Mesendoderm (in vitro differentiated cells): ENCODE measurements around the gene FHAD1.

Experiments used
- DNase-seq: peaks from one replicate; pipeline ENCODE4 v3.0.0; 2013
- H2AK5ac ChIP-seq: 2 replicates; pipeline ENCODE4 v1.6.1; 2013; ENCODE audit warnings: low read length, inconsistent platforms
- H2BK120ac ChIP-seq: 2 replicates; pipeline ENCODE4 v1.6.1; 2013; ENCODE audit warnings: low read depth, mild to moderate bottlenecking, low read length, moderate library complexity, mixed read lengths
- H2BK15ac ChIP-seq: replicated peaks from 2 replicates; pipeline ENCODE4 v1.6.1; 2013; ENCODE audit warnings: low read depth, mild to moderate bottlenecking, moderate library complexity
- H2BK5ac ChIP-seq: 2 replicates; pipeline ENCODE4 v1.6.1; 2013; ENCODE audit warnings: low read length, inconsistent platforms
- H3K18ac ChIP-seq: 2 replicates; pipeline ENCODE4 v1.6.1; 2013; ENCODE audit warnings: mild to moderate bottlenecking, low read length, mixed read lengths
- H3K23ac ChIP-seq: one replicate; pipeline ENCODE4 v1.6.1; 2013; ENCODE audit warnings: low read length
- H3K27ac ChIP-seq: 2 replicates; pipeline ENCODE4 v1.5.1; 2013; ENCODE audit warnings: low read depth, mild to moderate bottlenecking, inconsistent platforms, low read length, moderate library complexity
- H3K27me3 ChIP-seq: 2 replicates; pipeline ENCODE4 v1.6.1; 2013; ENCODE audit warnings: low read length, control low read depth, mild to moderate bottlenecking, inconsistent platforms; ENCODE audit not compliant: insufficient read depth, poor library complexity
- H3K36me3 ChIP-seq: 2 replicates; pipeline ENCODE4 v1.6.1; 2013; ENCODE audit warnings: low read length, inconsistent platforms; ENCODE audit not compliant: control insufficient read depth, insufficient read depth
- H3K4ac ChIP-seq: one replicate; pipeline ENCODE4 v1.6.1; 2013; ENCODE audit warnings: low read depth, mild to moderate bottlenecking, low read length, moderate library complexity
- H3K4me1 ChIP-seq: 2 replicates; pipeline ENCODE4 v1.6.1; 2013; ENCODE audit warnings: low read depth, low read length, inconsistent platforms; ENCODE audit not compliant: control insufficient read depth
- H3K4me2 ChIP-seq: 2 replicates; pipeline ENCODE4 v1.6.1; 2013; ENCODE audit warnings: low read length
- H3K4me3 ChIP-seq: 2 replicates; pipeline ENCODE4 v1.5.1; 2013; ENCODE audit warnings: mild to moderate bottlenecking, low read length
- H3K56ac ChIP-seq: one replicate; pipeline ENCODE4 v1.6.1; 2013; ENCODE audit warnings: low read length
- H3K79me1 ChIP-seq: 2 replicates; pipeline ENCODE4 v1.6.1; 2013; ENCODE audit warnings: low read length, inconsistent platforms
- H3K79me2 ChIP-seq: 2 replicates; pipeline ENCODE4 v1.6.1; 2013; ENCODE audit warnings: mild to moderate bottlenecking, low read length; ENCODE audit not compliant: control insufficient read depth, insufficient read depth
- H3K9ac ChIP-seq: 2 replicates; pipeline ENCODE4 v1.6.1; 2013; ENCODE audit warnings: low read length, inconsistent platforms
- H4K5ac ChIP-seq: one replicate; pipeline ENCODE4 v1.6.1; 2013; ENCODE audit warnings: low read length
- H4K8ac ChIP-seq: one replicate; pipeline ENCODE4 v1.6.1; 2013; ENCODE audit warnings: low read depth, mild to moderate bottlenecking, control low read depth, low read length, moderate library complexity
- WGBS: extraction: QIAGEN DNeasy Blood & Tissue Kit; methylation state at CpG from one replicate; pipeline ENCODE4 v1.1.7; 2013; ENCODE audit warnings: low lambda C conversion rate, missing lambda C conversion rate; ENCODE audit not compliant: insufficient coverage; ENCODE audit errors: extremely low coverage; 5-methylcytosine and 5-hydroxymethylcytosine counted together

The FHAD1 gene

GRCh38 chr1:15311880-15312279 lies 64.9 kb downstream of the FHAD1 start:
- H3K79me2 ChIP-seq: no peaks in the 10 kb centered on the region
- no peaks in the 10 kb centered on the region for H3K79me1 ChIP-seq
- H3K9ac ChIP-seq: no peak overlapping the region
- no peak overlapping the region for H2BK5ac ChIP-seq
- no peak overlapping the region for H3K23ac ChIP-seq
- no peak overlapping the region for H2BK120ac ChIP-seq
- no peak overlapping the region for H3K27ac ChIP-seq
- no peak overlapping the region for H2BK15ac ChIP-seq
- H2AK5ac ChIP-seq: no peak overlapping the region
- no peaks in the 10 kb centered on the region for H3K27me3 ChIP-seq
- no peak overlapping the region for H3K18ac ChIP-seq
- no peak overlapping the region for H4K8ac ChIP-seq
- H3K4ac ChIP-seq: no peak overlapping the region
- DNase-seq: no peak
- no peak overlapping the region for H3K56ac ChIP-seq
- no peak overlapping the region for H4K5ac ChIP-seq
- WGBS: no CpG with 5 or more reads among the region's 7 CpGs
- no peaks in the 10 kb centered on the region for H3K36me3 ChIP-seq
- no peaks in the 10 kb centered on the region for H3K4me1 ChIP-seq
- H3K4me3 ChIP-seq: no peak overlapping the region
- H3K4me2 ChIP-seq: no peak overlapping the region

- Histone ChIP-seq H2BK15ac (no peak overlapping the region), H2BK5ac (no peak overlapping the region), H3K23ac (no peak overlapping the region), H3K4me2 (no peak overlapping the region), H3K4me1 (no peaks in the 10 kb centered on the region), H3K79me2 (no peaks in the 10 kb centered on the region), H2AK5ac (no peak overlapping the region), H2BK120ac (no peak overlapping the region), H3K36me3 (no peaks in the 10 kb centered on the region), H3K79me1 (no peaks in the 10 kb centered on the region), H3K56ac (no peak overlapping the region), H3K4me3 (no peak overlapping the region), H3K18ac (no peak overlapping the region), H4K8ac (no peak overlapping the region), H3K4ac (no peak overlapping the region), H3K9ac (no peak overlapping the region), H4K5ac (no peak overlapping the region), H3K27me3 (no peaks in the 10 kb centered on the region), H3K27ac (no peak overlapping the region)
- WGBS: no CpG with 5 or more reads among the region's 16 CpGs
- no peak for DNase-seq
Measured at GRCh38 chr1:15312626-15313411, 65.8 kb downstream of the FHAD1 start.

DNA sequence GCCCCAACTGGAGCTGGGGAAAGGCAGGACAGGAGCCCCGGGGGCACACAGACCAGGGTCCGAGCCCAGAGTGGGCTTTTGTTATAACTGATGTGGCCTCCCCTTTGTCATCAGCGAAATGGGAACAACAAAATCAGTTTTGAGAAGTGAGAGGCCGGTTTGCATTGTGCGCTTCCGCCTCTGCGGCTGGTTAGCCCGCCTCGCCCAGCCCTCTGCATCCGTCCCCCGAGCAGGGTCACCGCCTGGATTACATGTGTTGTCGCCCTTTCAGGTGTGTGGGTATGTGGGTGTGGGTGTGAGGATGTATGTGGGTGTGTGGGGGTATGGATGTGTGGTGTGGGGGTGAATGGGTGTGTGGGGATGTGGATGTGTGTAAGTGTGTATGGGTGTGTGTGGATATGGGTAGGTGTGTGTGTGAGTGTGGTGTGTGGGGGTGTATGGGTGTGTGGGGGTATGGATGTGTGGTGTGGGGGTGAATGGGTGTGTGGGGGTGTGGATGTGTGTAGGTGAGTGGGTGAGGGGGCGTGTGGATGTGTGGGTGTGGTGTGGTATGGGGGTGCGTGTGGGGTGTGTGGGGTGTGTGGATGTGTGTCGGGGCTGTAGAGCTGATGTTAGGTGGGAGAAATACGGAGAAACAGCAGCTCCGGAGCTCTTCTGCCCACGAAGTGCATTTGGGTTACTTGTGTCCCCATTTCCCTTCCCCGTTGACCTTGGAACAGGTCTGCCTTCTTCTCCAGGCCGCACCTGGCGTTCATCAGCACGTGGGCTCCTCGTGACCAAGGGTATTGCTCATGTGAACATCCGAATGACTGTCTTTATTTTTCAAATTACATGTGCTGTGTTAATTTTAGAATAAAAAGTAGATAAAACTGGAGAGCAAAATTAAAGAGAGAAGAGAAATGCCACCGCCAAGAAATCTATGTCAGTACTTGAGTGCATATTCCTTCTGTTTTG lies 67.6 kb downstream of the FHAD1 start:
- Histone ChIP-seq H3K27ac (no peak overlapping the region), H3K4ac (no peak overlapping the region), H3K79me1 (no peaks in the 10 kb centered on the region), H3K9ac (no peak overlapping the region), H3K4me3 (no peak overlapping the region), H3K23ac (no peak overlapping the region), H3K4me2 (no peak overlapping the region), H4K8ac (no peak overlapping the region), H2BK15ac (no peak overlapping the region), H3K4me1 (no peaks in the 10 kb centered on the region), H2BK120ac (no peak overlapping the region), H3K36me3 (no peaks in the 10 kb centered on the region), H2AK5ac (no peak overlapping the region), H4K5ac (no peak overlapping the region), H2BK5ac (no peak overlapping the region), H3K79me2 (no peaks in the 10 kb centered on the region), H3K56ac (no peak overlapping the region), H3K18ac (no peak overlapping the region), H3K27me3 (no peaks in the 10 kb centered on the region)
- WGBS: 100% methylated on average over 1 of the region's 26 CpGs
- DNase-seq: no peak

DNA sequence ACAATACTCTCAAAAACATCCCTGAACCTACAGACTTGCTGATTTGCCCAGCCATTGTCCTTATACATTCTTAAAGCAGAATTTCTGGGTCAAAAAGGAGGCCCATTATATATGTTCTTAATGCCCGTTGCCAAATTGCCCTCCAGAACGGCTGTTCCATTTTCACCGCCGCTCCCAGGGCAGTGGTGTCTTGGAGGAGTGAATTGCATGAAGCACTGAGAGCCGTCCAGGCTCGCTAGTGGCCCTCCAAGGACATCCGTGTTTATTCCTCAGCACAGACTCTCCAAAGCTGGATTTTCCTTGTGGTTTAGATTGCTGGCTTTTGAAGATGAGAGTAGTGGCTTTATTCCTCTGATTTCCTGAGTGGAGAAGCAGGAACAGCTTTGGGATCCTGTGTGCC lies 68.8 kb downstream of the FHAD1 start:
- Histone ChIP-seq H3K27ac (no peak overlapping the region), H3K18ac (no peak overlapping the region), H2AK5ac (no peak overlapping the region), H3K4me3 (no peak overlapping the region), H3K4me2 (no peak overlapping the region), H4K5ac (no peak overlapping the region), H3K9ac (no peak overlapping the region), H3K4me1 (no peaks in the 10 kb centered on the region), H3K56ac (no peak overlapping the region), H3K23ac (no peak overlapping the region), H3K4ac (no peak overlapping the region), H3K79me2 (no peaks in the 10 kb centered on the region), H3K79me1 (no peaks in the 10 kb centered on the region), H2BK120ac (no peak overlapping the region), H4K8ac (no peak overlapping the region), H3K36me3 (no peaks in the 10 kb centered on the region), H3K27me3 (no peaks in the 10 kb centered on the region), H2BK5ac (no peak overlapping the region), H2BK15ac (no peak overlapping the region)
- no peak for DNase-seq
- no CpG with 5 or more reads among the region's 7 CpGs for WGBS

- Histone ChIP-seq H3K36me3 (no peaks in the 10 kb centered on the region), H3K9ac (no peak overlapping the region), H3K23ac (no peak overlapping the region), H3K27ac (no peak overlapping the region), H2BK15ac (no peak overlapping the region), H2BK120ac (no peak overlapping the region), H3K4me2 (no peak overlapping the region), H3K4me1 (no peaks in the 10 kb centered on the region), H4K8ac (no peak overlapping the region), H3K4me3 (no peak overlapping the region), H4K5ac (no peak overlapping the region), H3K27me3 (no peaks in the 10 kb centered on the region), H3K79me2 (no peaks in the 10 kb centered on the region), H2BK5ac (no peak overlapping the region), H3K79me1 (no peaks in the 10 kb centered on the region), H2AK5ac (no peak overlapping the region), H3K4ac (no peak overlapping the region), H3K18ac (no peak overlapping the region), H3K56ac (no peak overlapping the region)
- WGBS: no CpG with 5 or more reads among the region's 1 CpG
- no peak for DNase-seq
Measured at GRCh38 chr1:15316510-15316909, 69.5 kb downstream of the FHAD1 start.
